GM10248 (cell line): ENCODE measurements around the gene FRMD4B.

Experiments used
- CTCF ChIA-PET: fragments of 300-600 bp; sonication (Branson Sonifier 250); formaldehyde crosslinking; extraction: SDS; loops from one replicate; lab custom pipeline; 2021; ENCODE audit warnings: antibody characterized with exemption; lab: Yijun Ruan, JAX
- POLR2A ChIA-PET: fragments of 350-650 bp; sonication (Branson Sonifier 250); formaldehyde crosslinking; extraction: SDS; loops from one replicate; lab custom pipeline; 2020; ENCODE audit warnings: antibody characterized with exemption; lab: Yijun Ruan, JAX
- DNase-seq: peaks from one replicate; pipeline ENCODE4 v3.0.0; 2012; ENCODE audit errors: extremely low spot score
- CTCF ChIP-seq: IDR thresholded peaks from 2 replicates; pipeline ENCODE4 v1.5.1; 2012; ENCODE audit warnings: mild to moderate bottlenecking, low read depth; ENCODE audit errors: extremely low read depth, missing control alignments, control extremely low read depth

FRMD4B gene

DNA sequence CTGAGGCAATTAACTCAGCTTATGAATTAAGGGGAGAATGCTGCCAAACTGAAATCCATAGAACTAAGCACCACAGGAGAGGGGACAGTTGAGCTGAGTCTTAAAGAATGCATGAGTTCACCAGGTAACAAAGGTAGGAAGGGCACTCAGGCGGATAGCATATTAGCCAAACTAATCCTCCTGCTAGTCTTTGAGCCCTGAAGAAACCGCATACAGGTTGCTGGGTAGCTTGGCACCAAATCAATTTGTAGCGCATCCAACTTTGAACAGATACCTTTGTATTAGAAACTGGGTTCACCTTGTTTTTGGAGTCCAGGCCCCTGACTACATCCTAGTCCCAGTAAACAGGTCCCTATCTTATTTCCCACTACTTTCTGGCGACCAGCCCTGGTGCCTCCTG is 93.7 kb downstream of the FRMD4B start:
- DNase-seq, result no peak
- POLR2A ChIA-PET, result no interaction called here
- CTCF ChIA-PET, result interaction anchor here (1.4 to 4.9 kb wide), 4 partner anchors 10 to 130 kb away, joined by 4 to 26 read pairs (median 8); no protein-coding TSS in a partner anchor
- TF ChIP-seq CTCF, result no peak

GRCh38 chr3:69290430-69290829 is 95.5 kb downstream of the FRMD4B start:
- DNase-seq, result no peak
- TF ChIP-seq CTCF, result no peak
- CTCF ChIA-PET, result interaction anchor here (1.0 to 2.7 kb wide), 5 partner anchors 8 to 120 kb away, joined by 3 to 9 read pairs (median 5); no protein-coding TSS in a partner anchor
- POLR2A ChIA-PET, result no interaction called here

DNA sequence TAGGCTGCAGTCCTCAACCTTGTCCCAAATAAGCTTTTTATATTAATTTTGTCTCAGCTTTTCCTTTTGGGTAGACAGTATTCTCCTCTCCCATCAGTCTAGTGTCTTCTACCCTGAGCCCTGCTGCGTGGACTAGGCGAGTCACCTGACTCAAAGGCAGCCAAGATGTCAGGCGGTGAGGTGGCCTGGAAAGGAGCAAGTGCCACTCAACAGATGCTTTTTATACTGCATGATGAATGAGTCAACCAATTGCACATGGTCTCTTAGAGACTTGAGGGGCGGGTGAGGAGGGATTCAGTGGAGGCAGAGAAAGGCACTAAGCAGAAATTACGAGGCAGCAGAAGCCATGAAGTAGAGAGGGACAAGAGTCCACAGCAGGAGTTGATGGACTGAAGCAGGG is 95.9 kb downstream of the FRMD4B start:
- DNase-seq, result no peak
- TF ChIP-seq CTCF, result no peak
- CTCF ChIA-PET, result interaction anchor here (1.0 to 2.7 kb wide), 6 partner anchors 11 to 129 kb away, joined by 3 to 11 read pairs (median 7); no protein-coding TSS in a partner anchor
- POLR2A ChIA-PET, result no interaction called here

DNA sequence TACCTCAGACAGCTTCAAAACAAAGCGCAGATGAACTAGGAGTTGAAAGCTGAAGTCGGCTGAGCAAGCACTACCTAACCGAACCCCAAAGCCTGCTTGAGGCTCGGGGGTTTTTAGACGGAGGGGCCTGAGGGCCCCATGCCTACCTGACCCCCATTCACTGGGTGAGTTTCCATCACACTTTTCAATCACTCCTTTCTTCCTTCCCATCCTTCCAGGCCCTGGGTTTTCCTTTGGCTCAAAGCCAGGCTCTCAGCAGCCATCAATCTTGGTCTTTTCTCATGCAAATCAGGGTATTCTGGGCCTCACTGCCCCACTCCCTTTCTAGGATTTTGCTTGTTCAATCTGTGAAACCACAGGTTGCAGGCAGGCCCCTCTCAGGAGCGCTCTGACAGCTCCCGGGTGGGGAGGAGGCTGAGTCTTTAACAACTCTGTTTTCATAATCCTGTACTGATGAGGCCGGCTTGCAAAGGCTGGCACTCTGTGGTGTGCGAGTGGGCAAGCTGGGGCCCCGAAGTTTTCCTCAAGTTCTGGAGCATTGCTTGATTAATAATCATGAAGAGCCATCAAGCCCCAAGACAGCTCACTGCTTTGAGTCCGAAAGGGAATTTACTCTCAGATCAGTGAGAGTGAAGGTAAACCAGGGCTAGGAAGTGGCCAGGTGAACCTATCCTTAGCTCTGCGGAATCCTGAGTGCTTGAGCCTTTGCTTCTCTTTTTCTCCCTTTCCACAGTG is 97.6 kb downstream of the FRMD4B start:
- DNase-seq, result peak; percentile 34
- no peak for TF ChIP-seq CTCF
- CTCF ChIA-PET, result interaction anchor here (1.2 to 2.5 kb wide), 5 partner anchors 15 to 127 kb away, joined by 3 to 11 read pairs (median 5); no protein-coding TSS in a partner anchor
- POLR2A ChIA-PET, result no interaction called here

GRCh38 chr3:69283913-69284611 is 101.8 kb downstream of the FRMD4B start:
- ChIA-PET CTCF (interaction anchor here (1.0 to 1.6 kb wide), 2 partner anchors 9 to 26 kb away, joined by 3 read pairs; no protein-coding TSS in a partner anchor), POLR2A (no interaction called here)
- no peak for TF ChIP-seq CTCF
- no peak for DNase-seq

DNA sequence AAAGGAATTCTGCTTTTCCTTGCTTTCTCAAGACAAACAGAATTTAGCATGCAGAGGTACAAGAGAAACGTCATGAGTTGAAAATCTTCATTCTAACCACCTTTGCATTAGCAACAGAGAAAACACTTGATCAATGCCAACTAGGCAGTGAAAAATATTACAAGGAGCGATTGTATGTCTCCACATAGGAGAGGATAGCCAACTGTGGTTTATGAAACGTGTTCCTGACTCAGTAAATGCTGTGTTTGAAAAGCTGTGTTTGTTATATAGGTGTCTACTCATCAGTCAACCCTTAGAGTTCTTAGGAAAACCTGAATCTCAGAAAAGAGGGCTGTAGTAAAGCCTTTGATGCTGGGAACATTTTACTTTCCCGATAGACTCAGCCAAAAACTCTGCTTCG is 102.4 kb downstream of the FRMD4B start:
- no peak for TF ChIP-seq CTCF
- ChIA-PET CTCF (interaction anchor here (1.6 to 2.1 kb wide), 3 partner anchors 8 to 121 kb away, joined by 3 to 10 read pairs (median 5); no protein-coding TSS in a partner anchor), POLR2A (no interaction called here)
- DNase-seq, result no peak
